Measurements from ENCODE around the gene TRPM3.
"Not testable (repeated sequence)": the region's sequence is repeated elsewhere in the genome, so short reads cannot be mapped to it uniquely, and the experiment has no call there.

The TRPM3 gene

DNA sequence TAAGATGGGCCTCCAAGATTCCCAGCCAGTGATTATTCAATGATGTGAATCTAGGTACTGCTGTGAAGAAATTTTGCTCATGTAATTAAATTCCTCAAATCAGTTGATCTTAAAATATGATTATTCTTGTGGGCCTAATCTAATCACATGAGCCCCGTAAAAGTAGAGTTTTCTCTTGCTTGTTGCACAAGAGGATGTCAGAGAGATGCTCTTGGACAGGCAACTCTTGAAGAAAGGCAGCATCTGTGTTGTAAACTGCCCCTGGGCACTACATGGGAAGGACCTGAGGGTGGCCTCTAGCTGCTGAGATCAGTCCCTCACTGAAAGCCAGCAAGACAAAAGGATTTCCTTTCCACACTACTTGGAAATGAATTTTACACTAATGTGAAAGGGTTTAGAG is 132.9 kb downstream of the TRPM3 start:
- no peak for DNase-seq

DNA sequence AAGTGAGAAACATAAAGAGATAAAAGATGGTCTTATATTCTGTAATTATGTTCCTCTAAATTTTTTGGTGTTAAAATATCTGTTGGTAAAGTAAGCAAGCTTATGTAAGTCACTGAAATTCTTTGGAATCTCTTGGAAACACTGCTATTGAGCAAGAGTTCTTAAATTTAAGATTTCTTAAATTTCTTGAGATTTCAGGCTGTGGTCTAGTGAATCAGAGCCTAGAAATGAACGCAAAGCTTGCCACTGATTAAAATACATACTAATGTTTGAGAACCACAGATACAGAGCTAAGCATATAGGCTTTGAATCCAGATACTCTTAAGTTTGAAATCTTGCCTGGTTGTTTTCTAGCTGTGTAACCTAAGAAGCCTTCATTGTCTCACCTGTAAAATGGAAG is 133.4 kb downstream of the TRPM3 start:
- DNase-seq = no peak

DNA sequence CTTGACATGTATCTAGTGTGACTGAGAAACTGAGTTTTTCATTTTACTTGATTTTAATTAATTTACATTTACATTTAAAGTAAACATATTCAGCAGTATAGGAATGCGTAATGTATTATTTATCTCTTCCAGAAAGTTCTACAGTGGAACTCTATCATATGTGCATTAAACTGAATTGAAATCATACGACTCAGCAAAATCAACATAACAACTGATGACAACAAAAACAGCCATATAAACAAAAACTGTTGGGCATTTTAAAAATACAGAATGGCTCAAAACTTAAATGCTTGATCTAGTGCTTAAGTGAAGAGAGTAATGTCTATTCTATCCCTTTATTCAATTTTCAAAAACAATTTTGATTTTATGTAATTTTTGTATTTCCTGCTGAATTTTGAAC is 134.4 kb downstream of the TRPM3 start:
- no peak for DNase-seq

DNA sequence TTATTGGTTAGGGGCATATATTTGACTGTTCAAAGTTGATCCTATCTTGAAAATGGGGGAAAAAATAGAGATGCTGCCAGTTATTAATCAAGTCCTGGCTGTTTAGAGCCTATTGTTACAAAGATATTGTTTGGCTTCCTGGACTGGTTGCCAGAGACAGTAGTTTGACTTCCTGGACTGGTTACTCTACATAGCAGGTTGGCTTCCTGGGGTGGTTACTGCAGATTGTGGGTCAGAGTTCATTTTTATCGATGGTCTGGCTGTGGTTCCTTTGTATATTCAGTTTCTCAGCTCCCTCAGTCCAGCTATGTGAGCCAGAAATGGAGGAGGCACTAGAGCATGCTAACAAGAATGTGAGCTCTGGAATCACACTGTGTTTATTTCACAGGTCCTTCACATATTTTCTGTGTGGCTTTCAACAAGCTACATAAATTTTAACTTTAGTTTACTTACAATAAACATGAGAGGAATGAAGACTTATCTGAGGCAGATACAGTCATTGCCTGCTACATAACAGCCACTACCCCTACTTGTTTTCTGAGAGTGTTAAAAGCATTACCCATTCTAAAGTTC is 137.6 kb downstream of the TRPM3 start:
- DNase-seq = no peak

DNA sequence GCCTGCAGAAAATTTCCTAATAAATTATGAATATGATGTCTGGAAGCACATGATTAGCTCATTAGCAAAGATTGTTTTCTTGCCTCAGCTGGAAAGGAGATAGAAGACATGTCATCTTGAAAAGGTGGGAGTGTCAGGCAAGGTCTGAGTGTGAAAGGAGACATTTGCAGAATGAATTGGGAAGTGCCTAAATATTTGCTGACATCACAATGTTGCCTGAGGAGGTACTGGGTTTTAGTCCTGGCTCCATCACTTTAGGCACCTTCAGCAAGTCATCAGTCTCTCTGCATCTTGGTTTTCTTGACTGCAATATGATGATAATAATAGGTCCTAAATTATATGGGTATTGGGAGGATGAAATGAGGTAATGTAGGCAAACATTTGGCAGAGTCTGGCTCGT is 140.1 kb downstream of the TRPM3 start:
- no peak for DNase-seq

DNA sequence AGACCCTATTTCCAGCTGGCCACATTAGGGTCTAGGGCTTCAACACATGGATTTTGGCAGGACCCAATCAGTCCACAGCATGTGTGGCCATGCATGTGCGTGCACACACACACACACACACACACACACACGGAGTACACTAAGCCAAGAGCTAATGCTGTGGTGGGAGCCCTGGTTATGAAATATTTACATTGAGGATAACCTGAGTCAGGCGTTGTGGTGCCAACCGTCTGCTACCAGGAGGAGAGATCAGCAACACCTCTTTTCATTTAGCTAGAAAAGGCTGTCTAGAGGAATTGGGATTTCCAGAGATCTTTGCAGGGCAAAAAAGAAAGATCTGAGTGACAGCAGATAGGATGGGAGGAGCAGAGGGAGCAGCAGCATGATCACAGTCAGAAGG is 141.5 kb downstream of the TRPM3 start:
- DNase-seq = no peak

DNA sequence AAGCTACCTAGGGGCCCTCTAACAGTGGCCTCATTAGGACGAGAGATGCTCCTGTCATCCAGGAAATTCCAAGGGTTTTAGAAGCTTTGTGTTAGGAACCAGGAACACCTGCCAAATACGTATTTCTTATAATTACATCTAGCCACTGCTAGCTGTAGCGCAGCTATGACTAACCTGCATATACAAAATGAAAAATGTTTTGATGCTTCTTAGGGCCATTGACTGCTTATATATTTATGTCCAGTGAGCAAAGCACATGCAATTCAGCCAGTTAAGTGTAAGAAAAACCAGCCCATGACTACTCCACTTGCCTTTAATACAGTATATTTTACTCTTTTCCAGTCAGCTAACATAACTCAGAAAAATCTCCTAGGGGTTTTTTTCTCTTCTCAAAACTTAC is 143.3 kb downstream of the TRPM3 start:
- DNase-seq = no peak

DNA sequence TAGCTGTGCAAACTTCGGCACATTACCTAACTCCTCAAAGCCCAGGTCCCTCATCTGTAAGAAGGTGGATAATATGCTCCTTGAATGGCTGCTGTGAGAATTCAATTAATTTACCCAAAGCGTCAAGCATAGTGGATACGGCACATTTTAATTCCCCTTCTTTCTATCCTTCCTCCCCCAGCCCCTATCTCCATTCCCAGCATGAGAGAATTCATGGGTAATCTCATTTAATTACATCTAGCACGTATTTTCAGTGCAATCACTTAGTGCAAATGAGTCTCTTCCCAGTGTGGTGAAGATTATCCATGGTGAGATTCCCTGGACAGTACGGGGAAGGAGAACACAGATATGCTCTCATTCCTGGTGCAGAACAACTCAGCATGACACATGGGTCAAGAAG is 145.6 kb downstream of the TRPM3 start:
- no peak for DNase-seq

DNA sequence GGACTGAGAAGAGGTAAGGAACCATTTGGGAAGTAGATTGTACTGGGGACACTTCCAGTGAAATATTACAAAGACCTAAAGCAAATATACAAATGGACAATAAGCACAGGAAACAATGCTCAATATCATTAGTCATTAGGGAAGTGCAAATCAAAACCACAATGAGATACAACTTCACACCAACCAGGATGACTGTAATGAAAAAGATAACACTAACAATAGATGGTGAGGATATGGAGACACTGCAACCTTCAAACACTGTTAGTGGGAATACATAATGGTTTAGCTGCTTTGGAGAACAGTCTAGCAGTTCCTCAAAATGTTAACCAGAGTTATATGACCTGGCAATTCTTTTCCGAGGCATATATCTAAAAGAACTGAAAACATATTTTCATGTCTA is 149.7 kb downstream of the TRPM3 start:
- no peak for DNase-seq

DNA sequence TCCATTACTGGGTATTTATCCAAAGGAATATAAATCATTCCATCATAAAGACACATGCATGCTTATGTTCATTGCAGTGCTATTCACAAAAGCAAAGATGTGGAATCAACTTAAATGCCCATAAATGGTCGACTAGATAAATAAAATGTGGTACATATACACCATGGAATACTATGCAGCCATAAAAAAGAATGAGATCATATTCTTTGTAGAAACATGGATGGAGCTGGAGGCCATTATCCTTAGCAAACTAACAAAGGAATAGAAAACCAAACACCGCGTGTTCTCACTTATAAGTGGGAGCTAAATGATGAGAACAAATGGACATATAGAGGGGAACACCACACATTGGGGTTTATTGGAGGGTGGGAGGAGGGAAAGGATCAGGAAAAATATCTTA is 155.0 kb downstream of the TRPM3 start:
- DNase-seq = not testable (repeated sequence)

DNA sequence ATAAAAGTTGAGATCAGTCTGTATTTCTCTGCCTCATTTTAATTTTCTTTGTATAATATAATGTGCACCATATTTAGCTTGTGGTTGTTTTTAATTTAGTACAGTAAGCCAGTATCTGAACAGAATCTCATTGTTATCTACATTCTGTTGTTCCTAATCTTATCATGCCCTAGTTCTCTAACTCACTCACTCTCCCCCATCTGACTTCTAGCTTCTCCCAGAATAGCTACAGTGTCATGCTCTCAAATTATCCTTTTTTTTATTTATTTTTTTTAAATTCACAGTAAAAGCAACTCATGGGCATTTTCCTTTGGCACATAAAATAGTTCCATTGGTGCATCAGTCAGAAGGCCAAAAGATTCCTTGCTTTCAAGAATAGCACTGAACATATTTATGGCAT is 156.6 kb downstream of the TRPM3 start:
- no peak for DNase-seq

DNA sequence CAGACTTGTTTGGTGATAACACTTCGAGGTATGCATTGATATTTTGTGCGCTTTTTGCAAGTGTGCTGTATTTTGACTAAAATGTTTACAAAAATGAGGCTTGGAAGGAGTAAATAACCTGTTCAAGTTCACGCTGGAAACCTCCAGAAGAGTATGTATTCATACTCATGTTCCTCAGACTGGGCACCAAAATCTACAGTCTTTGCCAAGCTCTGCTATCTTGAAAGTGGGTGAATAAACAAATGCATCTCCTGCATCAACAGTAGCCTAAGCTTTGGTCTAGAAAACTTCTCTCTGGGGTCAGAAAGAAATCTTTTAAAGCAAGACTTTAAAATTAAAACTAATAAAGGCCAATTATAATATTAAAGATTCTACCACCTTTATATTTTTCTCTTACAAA is 157.9 kb downstream of the TRPM3 start:
- DNase-seq = no peak

DNA sequence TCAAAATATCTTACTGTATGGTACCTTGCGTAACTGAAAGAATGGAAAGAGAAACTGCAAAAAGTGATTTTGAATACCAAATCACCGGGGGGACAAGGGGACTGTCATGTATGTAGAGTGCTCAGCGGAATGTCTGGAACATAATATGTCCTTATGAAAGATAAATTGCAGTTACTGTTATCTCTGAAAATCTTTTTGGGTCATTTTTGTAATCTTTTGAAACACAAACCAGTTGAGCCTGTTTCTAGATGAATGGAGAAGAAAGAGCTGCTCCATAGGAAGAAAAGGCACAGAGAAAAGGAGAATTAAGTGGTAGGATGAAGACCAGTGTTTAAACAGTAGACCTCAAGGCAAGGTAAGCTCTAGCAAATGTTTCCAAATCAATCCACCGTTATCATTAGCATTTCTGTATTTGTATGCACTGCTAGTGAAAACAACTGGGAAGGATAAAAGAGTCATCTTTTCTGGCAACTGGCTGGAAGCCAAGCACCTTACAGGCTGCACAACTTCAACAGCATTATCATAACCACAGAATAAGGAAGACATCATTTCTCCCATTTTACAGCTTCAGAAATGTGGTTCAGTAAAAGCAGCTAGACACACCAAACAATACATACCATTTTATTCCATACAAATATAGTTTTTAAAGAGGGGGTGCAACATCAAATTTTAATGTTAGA is 158.5 kb downstream of the TRPM3 start:
- DNase-seq = no peak

DNA sequence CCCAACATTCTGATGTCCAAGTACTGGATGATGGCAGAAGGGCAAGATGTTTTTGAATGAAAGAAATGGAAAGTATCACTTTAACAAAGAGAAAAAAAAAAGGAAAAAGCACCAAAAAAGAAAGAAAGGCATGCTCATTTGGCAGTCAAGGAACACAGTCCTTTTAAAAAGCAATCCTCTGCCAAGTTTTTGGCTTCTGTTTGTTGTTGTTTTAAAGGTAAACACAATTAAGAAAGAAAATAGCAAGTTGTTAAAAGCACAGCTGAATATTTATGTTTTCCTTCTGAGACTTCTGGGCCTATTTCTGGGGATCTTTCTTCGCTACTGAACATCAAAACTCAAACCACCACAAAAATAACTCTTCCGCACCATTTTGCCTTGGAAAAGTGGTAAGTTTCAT is 162.1 kb downstream of the TRPM3 start:
- DNase-seq = no peak

DNA sequence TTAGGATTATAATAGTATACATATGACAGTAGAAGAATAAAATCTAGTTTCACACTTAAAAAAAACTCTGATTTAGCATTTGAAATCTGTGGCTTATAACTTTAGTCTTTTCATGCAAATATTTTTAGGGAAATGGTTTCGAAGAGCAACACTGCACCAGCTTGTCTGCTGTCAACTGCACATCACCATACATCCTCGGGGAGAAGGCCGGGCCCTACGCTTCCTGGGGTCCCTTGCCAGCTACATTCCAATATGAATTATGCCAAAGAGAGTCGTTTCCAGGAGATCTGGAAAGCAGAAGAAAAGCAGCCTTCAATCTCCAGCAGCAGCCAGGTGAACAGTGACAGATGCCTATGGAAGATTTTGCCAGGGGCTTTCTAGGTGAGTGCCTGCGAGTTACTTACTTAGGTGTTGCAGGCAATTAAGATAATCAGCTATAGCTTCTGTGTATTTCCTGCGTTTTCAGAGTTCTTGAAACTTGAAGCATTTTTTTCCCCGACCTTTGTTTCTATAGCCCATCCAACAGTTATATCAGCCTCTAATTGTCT is 166.8 kb downstream of the TRPM3 start:
- DNase-seq = no peak

DNA sequence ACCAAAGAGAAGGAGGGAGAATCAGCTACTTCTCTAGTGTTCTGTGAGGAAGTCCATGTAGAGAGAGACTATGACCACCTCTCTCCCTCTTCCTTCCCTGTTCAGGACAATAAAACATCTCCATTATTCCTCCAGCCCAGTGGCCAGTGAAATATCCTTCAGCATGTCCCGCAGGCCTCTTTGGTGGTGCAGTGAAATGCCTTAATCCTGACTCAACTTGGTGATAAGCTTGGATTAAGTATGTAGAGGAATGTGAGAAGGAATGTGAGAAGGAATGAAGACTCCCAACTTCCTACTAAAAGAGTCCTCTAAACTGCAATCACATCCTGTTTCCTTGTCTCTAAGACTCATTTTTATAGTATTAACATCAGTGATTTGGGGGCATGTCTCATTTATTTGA is 167.3 kb downstream of the TRPM3 start:
- no peak for DNase-seq

DNA sequence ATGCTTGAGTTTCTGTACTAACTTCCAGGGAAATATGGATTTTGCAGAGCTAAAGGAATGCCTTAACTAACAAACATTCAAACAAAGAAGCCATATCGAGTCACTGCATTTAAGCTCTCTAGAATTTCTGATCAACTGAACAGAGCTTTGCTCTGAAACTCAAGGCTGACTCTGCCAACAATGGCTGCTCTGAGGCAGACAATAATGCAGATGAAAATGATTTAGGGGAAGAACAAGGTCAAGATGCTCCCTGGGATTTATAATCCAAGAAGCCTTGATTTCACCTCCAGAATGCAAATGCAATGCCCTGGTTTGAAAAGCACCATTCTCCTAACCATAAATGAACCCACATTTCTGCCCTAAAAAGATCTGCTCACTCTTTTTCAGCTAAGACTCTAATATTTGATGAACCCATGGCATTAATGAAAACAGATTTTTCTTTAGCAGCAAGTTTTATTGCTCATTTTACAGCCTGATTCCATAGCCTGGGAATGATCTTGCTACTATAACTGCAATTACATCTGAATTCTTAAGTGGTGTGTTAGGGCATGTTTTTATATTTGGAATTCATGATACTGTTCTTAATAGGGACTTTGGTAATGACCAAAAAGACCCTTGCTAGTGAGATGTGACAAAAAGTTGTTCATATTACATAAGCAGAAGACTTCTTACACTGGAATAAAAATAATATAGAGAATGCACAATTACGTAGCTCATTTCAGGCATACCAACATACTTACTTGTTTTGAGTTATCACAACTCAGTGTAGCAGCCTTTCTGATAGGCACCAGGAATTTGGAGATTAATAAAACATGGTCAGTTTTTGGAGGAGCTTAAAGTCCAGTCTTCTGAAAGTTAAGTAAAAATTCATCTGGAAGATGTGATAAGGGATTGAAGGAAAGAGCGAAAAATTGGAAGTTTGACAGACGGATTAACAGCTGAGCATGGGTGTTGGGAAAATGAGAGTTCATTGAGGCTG is 169.4 kb downstream of the TRPM3 start:
- no peak for DNase-seq

DNA sequence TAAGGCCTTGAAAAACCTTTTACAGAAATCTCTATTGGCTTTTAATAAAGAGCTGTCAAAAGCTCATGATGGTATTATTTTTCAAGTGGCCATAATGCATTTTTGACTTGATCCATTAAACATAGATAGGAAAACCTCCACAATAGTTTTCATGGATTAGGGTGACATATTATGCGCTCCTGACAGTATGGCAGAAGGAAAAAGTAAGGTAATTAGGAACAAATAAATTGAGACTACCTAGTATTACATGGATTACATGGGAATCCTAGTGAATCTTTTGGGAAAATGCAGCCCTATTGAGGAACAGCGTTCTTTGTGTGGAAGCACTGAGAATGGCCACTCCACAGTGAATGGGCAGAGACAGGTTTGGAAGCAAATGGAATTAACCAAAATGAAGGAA is 171.2 kb downstream of the TRPM3 start:
- DNase-seq = no peak

DNA sequence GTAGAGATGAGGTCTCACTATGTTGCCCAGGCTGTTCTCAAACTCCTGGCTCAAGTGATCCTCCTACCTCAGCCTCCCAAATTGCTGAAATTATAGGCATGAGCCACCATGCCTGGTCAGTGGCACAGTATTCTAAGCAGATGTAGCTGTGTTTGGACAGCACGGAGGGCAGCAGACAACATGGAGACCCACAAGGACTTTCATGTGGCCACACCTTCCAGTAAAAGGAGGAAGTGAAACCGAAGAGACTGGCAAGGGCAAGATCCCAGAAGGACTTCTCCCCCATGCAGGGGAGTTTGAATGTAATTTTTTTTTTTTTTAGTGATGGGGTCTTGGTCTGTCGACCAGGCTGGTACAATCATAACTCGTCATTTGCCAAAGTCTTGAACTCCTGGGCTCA is 172.2 kb downstream of the TRPM3 start:
- no peak for DNase-seq

DNA sequence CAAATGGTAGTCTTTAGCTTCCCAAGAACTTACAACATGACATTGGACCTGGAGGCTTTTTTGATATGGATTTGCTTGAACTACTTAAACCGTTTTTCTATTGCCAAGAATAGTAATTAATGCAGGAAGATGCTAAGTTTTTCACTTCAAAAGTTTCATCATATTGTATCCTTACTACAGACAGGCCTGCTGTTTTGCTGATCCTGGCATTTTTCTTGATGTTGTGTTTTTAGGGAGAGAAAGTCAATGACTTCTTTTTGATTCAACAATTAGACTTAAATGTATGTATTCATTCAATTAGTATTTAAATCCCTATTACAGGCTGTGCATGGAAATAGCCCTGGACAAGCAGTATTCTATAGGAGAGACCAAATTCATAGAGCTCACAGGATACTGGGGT is 172.7 kb downstream of the TRPM3 start:
- no peak for DNase-seq

DNA sequence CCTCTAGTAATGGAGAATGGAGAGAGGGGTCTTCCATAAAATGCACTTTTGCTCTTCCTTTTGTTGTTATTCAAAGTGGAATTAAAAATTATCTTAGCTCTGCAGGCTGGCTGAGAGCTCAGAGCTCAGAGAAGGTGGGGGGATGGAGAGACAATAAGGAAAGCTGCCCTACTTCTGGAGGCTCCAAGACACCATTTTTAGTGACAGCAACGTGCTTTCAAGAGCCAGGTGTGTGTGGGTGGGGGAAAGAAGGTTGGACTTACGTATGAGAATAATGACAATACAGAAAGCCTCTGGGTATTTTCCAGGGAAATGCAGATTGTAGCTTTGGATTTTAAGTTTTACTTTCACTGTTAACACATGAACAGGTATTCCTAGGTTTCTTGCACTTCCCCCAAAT is 173.9 kb downstream of the TRPM3 start:
- DNase-seq = no peak

DNA sequence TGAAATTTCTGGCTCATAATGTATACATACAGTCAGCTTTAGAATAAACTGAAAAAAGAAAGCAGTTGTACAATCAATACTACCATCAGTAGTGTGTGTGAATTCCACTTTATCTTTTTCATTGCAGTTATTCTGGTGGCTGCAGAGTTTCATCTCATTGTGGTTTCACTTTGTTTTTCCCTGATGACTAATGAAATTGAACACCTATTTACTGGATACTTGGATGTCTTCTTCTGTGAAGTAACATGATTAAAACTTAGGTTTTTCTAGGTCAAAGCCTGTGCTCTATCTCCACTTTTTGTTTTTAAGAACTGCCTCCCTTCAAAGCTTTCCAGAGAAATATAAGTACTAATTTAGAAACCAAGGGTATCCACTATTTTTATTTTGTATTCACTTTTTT is 174.3 kb downstream of the TRPM3 start:
- no peak for DNase-seq

DNA sequence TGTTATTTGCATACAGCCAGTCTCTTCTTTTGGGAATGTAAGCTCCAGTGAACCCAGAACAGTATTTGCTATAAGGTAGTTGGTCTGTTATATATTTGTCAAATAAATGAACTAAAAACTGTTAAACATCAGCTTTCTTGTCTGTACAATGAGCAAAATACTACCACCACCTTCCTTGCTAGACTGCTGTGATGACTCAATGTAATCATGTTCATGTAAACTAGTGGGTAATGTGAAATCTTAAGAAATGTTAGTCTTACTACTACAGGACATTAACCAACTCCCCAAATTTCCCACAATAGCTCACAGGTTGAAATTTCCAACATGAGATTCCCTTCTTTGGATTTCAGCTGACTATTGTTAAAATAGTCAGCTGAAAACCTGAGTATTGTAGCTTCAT is 176.1 kb downstream of the TRPM3 start:
- no peak for DNase-seq

DNA sequence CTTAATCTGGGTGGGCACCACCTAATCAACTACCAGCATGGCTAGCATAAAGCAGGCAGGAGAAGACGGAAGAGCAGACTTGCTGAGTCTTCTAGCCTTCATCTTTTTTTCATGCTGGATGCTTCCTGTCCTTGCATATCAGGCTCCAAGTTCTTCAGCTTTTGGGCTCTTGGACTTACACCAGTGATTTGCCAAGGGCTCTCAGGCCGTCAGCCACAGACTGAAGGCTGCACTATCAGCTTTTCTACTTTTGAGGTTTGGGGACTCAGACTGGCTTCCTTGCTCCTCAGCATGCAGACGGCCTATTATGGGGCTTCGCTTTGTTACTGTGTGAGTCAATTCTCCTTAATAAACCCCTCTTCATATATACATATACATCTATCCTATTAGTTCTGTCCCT is 180.2 kb downstream of the TRPM3 start:
- no peak for DNase-seq

All from CD4-positive, alpha-beta T cell treated with Interleukin-21 for 1 hour (primary cell).